ENCODE results near the gene MOB3A.

Gene MOB3A

DNA sequence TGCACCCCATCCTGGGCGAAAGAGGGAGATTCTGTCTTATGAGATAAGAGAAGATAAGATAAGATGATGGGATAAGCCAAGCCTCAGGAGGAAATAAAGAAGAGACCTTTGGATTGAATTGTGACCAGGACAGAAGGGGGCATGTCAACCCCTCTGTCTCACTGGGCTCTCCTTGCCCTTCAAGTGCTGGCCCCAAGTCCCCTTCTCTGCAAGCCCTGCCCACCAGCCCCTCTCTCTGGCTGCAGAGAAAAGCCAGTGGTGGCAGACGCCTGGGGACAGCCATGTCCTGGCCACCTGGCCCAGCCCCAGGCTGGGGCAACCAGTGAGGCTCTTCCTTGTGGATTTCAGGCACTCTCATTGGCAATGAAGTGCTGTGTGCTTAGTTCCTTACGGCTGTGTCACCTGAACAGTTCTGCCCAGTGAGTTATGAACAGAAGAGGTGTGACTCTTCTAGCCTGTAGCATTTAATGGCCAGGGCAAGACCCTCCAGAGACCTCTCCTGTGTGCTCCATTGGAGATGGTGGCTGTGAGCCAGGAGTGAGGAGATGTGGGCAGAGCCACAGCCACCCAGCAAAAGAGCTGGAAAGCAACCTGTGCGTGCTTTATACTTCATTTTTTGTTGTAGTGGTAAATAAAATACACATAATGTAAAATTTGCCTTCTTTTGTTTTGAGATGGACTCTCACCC lies 74.5 kb downstream of the MOB3A start:
- no peak for DNase-seq

Data from NCI-H226 (cell line).